ENCODE data around the gene CLP1.

CLP1 gene

GRCh38 chr11:57657194-57658022 lies at the start of gene CLP1:
Gene CLP1, plus strand, starts transcription at chr11:57657762. Its CDS starts 1,715 bp downstream, at chr11:57659477.
- DNase-seq = peak; percentile 90

- no peak for DNase-seq
Observed at GRCh38 chr11:57610170-57610569, 47.4 kb upstream of the CLP1 start.

GRCh38 chr11:57614234-57614772 lies 43.3 kb upstream of the CLP1 start:
- DNase-seq = no peak

GRCh38 chr11:57615308-57615707 lies 42.3 kb upstream of the CLP1 start:
- DNase-seq = no peak

GRCh38 chr11:57616595-57616994 lies 41.0 kb upstream of the CLP1 start:
- no peak for DNase-seq

- no peak for DNase-seq
Observed at GRCh38 chr11:57618438-57618837, 39.1 kb upstream of the CLP1 start.

- no peak for DNase-seq
Observed at GRCh38 chr11:57619331-57619730, 38.2 kb upstream of the CLP1 start.

- no peak for DNase-seq
Observed at GRCh38 chr11:57620467-57620866, 37.1 kb upstream of the CLP1 start.

- no peak for DNase-seq
Observed at GRCh38 chr11:57622263-57622662, 35.3 kb upstream of the CLP1 start.

- DNase-seq = no peak
Observed at GRCh38 chr11:57624864-57625263, 32.7 kb upstream of the CLP1 start.

- DNase-seq = no peak
Observed at GRCh38 chr11:57626895-57627294, 30.7 kb upstream of the CLP1 start.

GRCh38 chr11:57630171-57630570 lies 27.4 kb upstream of the CLP1 start:
- no peak for DNase-seq

- no peak for DNase-seq
Observed at GRCh38 chr11:57632116-57632515, 25.4 kb upstream of the CLP1 start.

- DNase-seq = no peak
Observed at GRCh38 chr11:57633394-57634070, 24.0 kb upstream of the CLP1 start.

GRCh38 chr11:57634311-57634710 lies 23.3 kb upstream of the CLP1 start:
- no peak for DNase-seq

- DNase-seq = no peak
Observed at GRCh38 chr11:57635246-57635645, 22.3 kb upstream of the CLP1 start.

GRCh38 chr11:57637626-57638004 lies 19.9 kb upstream of the CLP1 start:
- no peak for DNase-seq

GRCh38 chr11:57638005-57638781 lies 19.4 kb upstream of the CLP1 start:
- DNase-seq = no peak

- no peak for DNase-seq
Observed at GRCh38 chr11:57638811-57639320, 18.7 kb upstream of the CLP1 start.

- no peak for DNase-seq
Observed at GRCh38 chr11:57639321-57640067, 18.1 kb upstream of the CLP1 start.

- DNase-seq = no peak
Observed at GRCh38 chr11:57640068-57640800, 17.3 kb upstream of the CLP1 start.
